Gastroesophageal sphincter (tissue), 4 donors: ENCODE data around the gene ROBO3. TPM values are rescaled to one million over a fixed set of nuclear protein-coding genes. Genes with fewer than 3 reads are reported as not detected.

Experiments used
- ATAC-seq: fragments of 150-250 bp; one replicate; pipeline ENCODE4 v1.9.1; 2016; ENCODE audit warnings: mild to moderate bottlenecking, moderate library complexity
- H3K27ac ChIP-seq, 4 donors: fragments of 200-600 bp; sonication (generic) in 3 of 4; 1 replicate in 3 of 4; 2 replicates in 1 of 4; pipeline ENCODE4 v1.5.1; 2016 to 2019
- H3K27me3 ChIP-seq: fragments of 200-600 bp; sonication (generic); one replicate; pipeline ENCODE4 v1.5.1; 2019
- H3K36me3 ChIP-seq, 2 donors: fragments of 200-600 bp; sonication (generic); one replicate each; pipeline ENCODE4 v1.5.1; 2019; ENCODE audit warnings: control low read depth in 1 of 2
- H3K4me1 ChIP-seq, 3 donors: fragments of 200-600 bp; sonication (generic); 1 replicate in 2 of 3; 2 replicates in 1 of 3; pipeline ENCODE4 v1.5.1; 2016 to 2019; ENCODE audit warnings: control low read depth in 2 of 3
- H3K4me3 ChIP-seq, 2 donors: fragments of 200-600 bp; sonication (generic); one replicate each; pipeline ENCODE4 v1.5.1; 2019; ENCODE audit warnings: mild to moderate bottlenecking in 1 of 2, moderate library complexity in 1 of 2
- H3K9me3 ChIP-seq, 3 donors: fragments of 200-600 bp; sonication (generic); one replicate each; pipeline ENCODE4 v1.5.1; 2017 to 2019; ENCODE audit warnings: control low read depth in 2 of 3
- CTCF ChIP-seq, 4 experiments: fragments of 200-600 bp in 2 of 4; fragments of 450-650 bp in 2 of 4; sonication (generic) in 1 of 4; IDR thresholded peaks; one replicate each; pipeline ENCODE4 v1.5.1; 2017 to 2019; ENCODE audit warnings: antibody characterized with exemption in 4 of 4, mild to moderate bottlenecking in 2 of 4, moderate library complexity in 2 of 4
- EP300 ChIP-seq: sonication (generic); formaldehyde crosslinking; IDR thresholded peaks from one replicate; pipeline ENCODE4 v1.6.1; 2017; ENCODE audit warnings: antibody characterized with exemption, mild to moderate bottlenecking
- POLR2A ChIP-seq, 2 donors: fragments of 450-650 bp; IDR thresholded peaks; one replicate each; pipeline ENCODE4 v1.6.1; 2017; ENCODE audit warnings: antibody characterized with exemption in 2 of 2, mild to moderate bottlenecking in 2 of 2, moderate library complexity in 1 of 2
- POLR2AphosphoS5 ChIP-seq: sonication (generic); formaldehyde crosslinking; IDR thresholded peaks from one replicate; pipeline ENCODE4 v1.6.1; 2017; ENCODE audit warnings: antibody characterized with exemption
- WGBS, 2 donors: methylation state at CpG; one replicate each; pipeline ENCODE4 v1.1.5; 2018; ENCODE audit warnings: low coverage in 1 of 2; 5-methylcytosine and 5-hydroxymethylcytosine counted together
- total RNA-seq, 4 donors: library from RNA; depleted of rRNA; stranded (reverse); fragments of >200 nt; gene quantifications; one replicate each; pipeline ENCODE4 v1.1.0, GENCODE V29; 2016

The ROBO3 gene
- total RNA-seq, 4 donors from 2014 or later: 3.6 to 10.8 (median 9.2) TPM

GRCh38 chr11:124863137-124863825, 2.0 kb upstream of the ROBO3 start:
- no peak overlapping the region for H3K27ac ChIP-seq
- peak overlapping the region in 1 of 2 donors; percentile 36 for H3K4me3 ChIP-seq
- peaks cover 0 to 52% (median 20%) of the 10 kb centered on the region in 3 donors for H3K4me1 ChIP-seq
- ATAC-seq: peak; percentile 60
- H3K9me3 ChIP-seq: no peaks in the 10 kb centered on the region
- no peak for TF ChIP-seq CTCF (IDR thresholded peaks at IDR 0.05)
- TF ChIP-seq POLR2A (IDR thresholded peaks at IDR 0.05): no peak
- TF ChIP-seq POLR2AphosphoS5: no peak
- TF ChIP-seq EP300: no peak
- peaks cover 96% of the 10 kb centered on the region for H3K27me3 ChIP-seq
- no peaks in the 10 kb centered on the region for H3K36me3 ChIP-seq
- WGBS, 2 donors: 0 to 1% methylated on average over 18 to 26 of the region's 31 CpGs

- Histone ChIP-seq H3K27me3 (peaks cover 98% of the 10 kb centered on the region), H3K9me3 (no peaks in the 10 kb centered on the region), H3K4me1 (peaks cover 0 to 57% (median 24%) of the 10 kb centered on the region in 3 donors), H3K4me3 (no peak overlapping the region), H3K36me3 (no peaks in the 10 kb centered on the region), H3K27ac (no peak overlapping the region)
- TF ChIP-seq POLR2AphosphoS5: no peak
- no peak for TF ChIP-seq EP300
- TF ChIP-seq POLR2A (IDR thresholded peaks at IDR 0.05): no peak
- no peak for TF ChIP-seq CTCF (IDR thresholded peaks at IDR 0.05)
- no peak for ATAC-seq
- WGBS, 2 donors: 0% methylated on average over 1 to 3 of the region's 9 CpGs
Measured at GRCh38 chr11:124863826-124864165, 1.4 kb upstream of the ROBO3 start.

GRCh38 chr11:124864176-124864891, 898 bp upstream of the ROBO3 start:
- H3K4me1 ChIP-seq: peaks cover 0 to 63% (median 29%) of the 10 kb centered on the region in 3 donors
- no peaks in the 10 kb centered on the region for H3K36me3 ChIP-seq
- H3K27ac ChIP-seq: no peak overlapping the region
- H3K9me3 ChIP-seq: no peaks in the 10 kb centered on the region
- H3K4me3 ChIP-seq: no peak overlapping the region
- 6 to 9% methylated on average over 11 to 12 of the region's 18 CpGs for WGBS, 2 donors
- TF ChIP-seq POLR2A (IDR thresholded peaks at IDR 0.05): no peak
- TF ChIP-seq POLR2AphosphoS5: no peak
- TF ChIP-seq EP300: no peak
- no peak for TF ChIP-seq CTCF (IDR thresholded peaks at IDR 0.05)
- no peak for ATAC-seq
- H3K27me3 ChIP-seq: peaks cover 98% of the 10 kb centered on the region

- H3K9me3 ChIP-seq: no peaks in the 10 kb centered on the region
- 0% methylated on average over 3 of the region's 9 CpGs; no CpG with 5 or more reads in 1 of the 2 donors for WGBS, 2 donors
- no peak overlapping the region for H3K27ac ChIP-seq
- ATAC-seq: no peak
- peaks cover 98% of the 10 kb centered on the region for H3K27me3 ChIP-seq
- no peaks in the 10 kb centered on the region for H3K36me3 ChIP-seq
- no peak overlapping the region for H3K4me3 ChIP-seq
- TF ChIP-seq POLR2AphosphoS5 (no peak), POLR2A (IDR thresholded peaks at IDR 0.05) (no peak), EP300 (no peak), CTCF (IDR thresholded peaks at IDR 0.05) (no peak)
- peaks cover 0 to 64% (median 29%) of the 10 kb centered on the region in 3 donors for H3K4me1 ChIP-seq
Measured at GRCh38 chr11:124864892-124865180, 396 bp upstream of the ROBO3 start.
